ENCODE data around the gene FOXC1. TPM values are rescaled to one million over a fixed set of nuclear protein-coding genes. Genes with fewer than 3 reads are reported as not detected.

The FOXC1 gene
- total and polyA plus RNA-seq, 2 of the 13 experiments (the other 11 are each of a cell fraction or from before 2014, with no cell fraction given), result 0.44 to 0.55 TPM

- H3K9ac ChIP-seq (ENCODE audit: insufficient read depth, low read depth, low read length), result no peak overlapping the region
- no peaks in the 10 kb centered on the region for H3K9me3 ChIP-seq (ENCODE audit: low read length)
- TF ChIP-seq ZBTB38 (CRISPR knock-in tag; IDR thresholded peaks at IDR 0.05) (0 out of 2 replicates have a peak, but pooled peaks have one; percentile 14), MED13 (CRISPR knock-in tag; IDR thresholded peaks at IDR 0.05) (no peak), ZNF772 (CRISPR knock-in tag; IDR thresholded peaks at IDR 0.05) (no peak), AGO2 (optimal IDR thresholded peaks at IDR 0.05; ENCODE audit: low read depth, low read length) (peak; percentile 94), ZSCAN25 (CRISPR knock-in tag; IDR thresholded peaks at IDR 0.05) (no peak)
- BruUV-seq (replicated peaks), result no TSS peak
- in situ Hi-C loops (cut with HindIII; ENCODE audit: extremely low pct_ligation_motif_present, low pct_unique_long_range_greater_than_20kb) (no loop called here), intact Hi-C loops (cut with micrococcal nuclease; ENCODE audit: unreplicated experiment) (no loop called here)
- no peaks in the 10 kb centered on the region for H4K20me1 ChIP-seq (ENCODE audit: insufficient read depth, low read length)
- peaks cover 0 to 4% of the 10 kb centered on the region in 2 experiments; a peak in 2 of 5 replicates for H3K27me3 ChIP-seq (ENCODE audit: control insufficient read depth in 1 of 2, insufficient read depth in 2 of 2, low read length in 2 of 2)
- ChIA-PET POLR2A (no interaction called here), CTCF (ENCODE audit: low intra/inter-chr PET ratio, low total read pairs) (no interaction called here)
- H3K79me2 ChIP-seq (ENCODE audit: insufficient read depth, low read length), result no peaks in the 10 kb centered on the region
- no peak overlapping the region for H3K4me3 ChIP-seq (replicated peaks in 1 of 3; ENCODE audit: insufficient read depth in 1 of 3, low read depth in 2 of 3, low read length in 3 of 3)
- no peak overlapping the region for H2AFZ ChIP-seq (ENCODE audit: low read length)
- H3K4me2 ChIP-seq (ENCODE audit: low read depth, low read length), result no peak overlapping the region
- ATAC-seq, result no peak
- WGBS (ENCODE audit: low lambda C conversion rate), result 96% methylated on average over 49 of the region's 50 CpGs
- H3K36me3 ChIP-seq (replicated peaks in 1 of 2; ENCODE audit: control insufficient read depth in 1 of 2, insufficient read depth in 2 of 2, low read length in 2 of 2), result no peaks in the 10 kb centered on the region
- no peak for FAIRE-seq
- DNase-seq (ENCODE audit: low spot score), result no peak
- peaks cover 7% of the 10 kb centered on the region for H3K4me1 ChIP-seq (ENCODE audit: insufficient read depth, low read length)
- no peak overlapping the region for H3K27ac ChIP-seq (ENCODE audit: extremely low read length, insufficient read depth, low read length)
Observed at GRCh38 chr6:1615151-1615852, 5.6 kb downstream of the FOXC1 start.

GRCh38 chr6:1615853-1616420, 6.2 kb downstream of the FOXC1 start:
- FAIRE-seq, result no peak
- intact Hi-C loops (cut with micrococcal nuclease; ENCODE audit: unreplicated experiment), result no loop called here
- no TSS peak for BruUV-seq (replicated peaks)
- no peak for TF ChIP-seq SIX1 (CRISPR knock-in tag; IDR thresholded peaks at IDR 0.05; ENCODE audit: borderline replicate concordance)
- TF ChIP-seq ZBTB3 (CRISPR knock-in tag; IDR thresholded peaks at IDR 0.05; ENCODE audit: borderline replicate concordance, low read depth), result no peak
- no peak for TF ChIP-seq NFAT5 (CRISPR knock-in tag; IDR thresholded peaks at IDR 0.05)
- TF ChIP-seq HOXA5 (CRISPR knock-in tag; IDR thresholded peaks at IDR 0.05), result no peak
- no peak for TF ChIP-seq ATF7-NPFF (CRISPR knock-in tag; IDR thresholded peaks at IDR 0.05; ENCODE audit: low read depth)
- TF ChIP-seq JUND (CRISPR knock-in tag; IDR thresholded peaks at IDR 0.05), result no peak
- TF ChIP-seq ZFP1 (CRISPR knock-in tag; IDR thresholded peaks at IDR 0.05), result no peak
- TF ChIP-seq NCOA1 (CRISPR knock-in tag; IDR thresholded peaks at IDR 0.05), result no peak
- TF ChIP-seq POLR2AphosphoS2 (IDR thresholded peaks at IDR 0.05; ENCODE audit: low read depth, low read length), result no peak
- TF ChIP-seq TCF7L2 (IDR thresholded peaks at IDR 0.05; ENCODE audit: low read depth, low read length), result no peak

More at GRCh38 chr6:1615853-1616420, 6.2 kb downstream of the FOXC1 start:
- no peak overlapping the region for H3K4me3 ChIP-seq (replicated peaks in 1 of 3; ENCODE audit: insufficient read depth in 1 of 3, low read depth in 2 of 3, low read length in 3 of 3)
- H3K4me2 ChIP-seq (ENCODE audit: low read depth, low read length), result no peak overlapping the region
- H3K27me3 ChIP-seq (ENCODE audit: control insufficient read depth in 1 of 2, insufficient read depth in 2 of 2, low read length in 2 of 2), result no peaks in the 10 kb centered on the region; a peak in 1 of 5 replicates
- ATAC-seq (no peak), DNase-seq (ENCODE audit: low spot score) (no peak)
- CTCF ChIA-PET (ENCODE audit: low intra/inter-chr PET ratio, low total read pairs), result no interaction called here
- 76% methylated on average over 10 of the region's 10 CpGs for WGBS (ENCODE audit: low lambda C conversion rate)
- no peaks in the 10 kb centered on the region for H3K9me3 ChIP-seq (ENCODE audit: low read length)
- no peak overlapping the region for H3K27ac ChIP-seq (ENCODE audit: extremely low read length, insufficient read depth, low read length)
- no peaks in the 10 kb centered on the region for H4K20me1 ChIP-seq (ENCODE audit: insufficient read depth, low read length)
- in situ Hi-C loops (cut with HindIII; ENCODE audit: extremely low pct_ligation_motif_present, low pct_unique_long_range_greater_than_20kb), result no loop called here
- H3K36me3 ChIP-seq (replicated peaks in 1 of 2; ENCODE audit: control insufficient read depth in 1 of 2, insufficient read depth in 2 of 2, low read length in 2 of 2), result peaks cover 0 to 1% of the 10 kb centered on the region in 2 experiments; a peak in 2 of 5 replicates
- POLR2A ChIA-PET, result no interaction called here
- peaks cover 7% of the 10 kb centered on the region for H3K4me1 ChIP-seq (ENCODE audit: insufficient read depth, low read length)
- no peak overlapping the region for H2AFZ ChIP-seq (ENCODE audit: low read length)
- no peaks in the 10 kb centered on the region for H3K79me2 ChIP-seq (ENCODE audit: insufficient read depth, low read length)
- no peak overlapping the region for H3K9ac ChIP-seq (ENCODE audit: insufficient read depth, low read depth, low read length)

Data from HepG2 (cell line).